Vagina (tissue), 2 donors: Measurements from ENCODE around the gene ADARB2. TPM values are rescaled to one million over a fixed set of nuclear protein-coding genes. Genes with fewer than 3 reads are reported as not detected.
A peak's percentile ranks its signal among the peaks of the same experiment; 100 is the strongest.

Experiments used
- DNase-seq, 2 donors: peaks; one replicate each; pipeline ENCODE4 v3.0.0-alpha.2; 2017; ENCODE audit errors: extremely low spot score in 2 of 2
- H3K27ac ChIP-seq: fragments of 200-600 bp; sonication (generic); one replicate; pipeline ENCODE4 v1.5.1; 2019
- H3K27me3 ChIP-seq: fragments of 200-600 bp; sonication (generic); one replicate; pipeline ENCODE4 v1.5.1; 2019
- H3K36me3 ChIP-seq, 2 donors: fragments of 200-600 bp; sonication (generic); one replicate each; pipeline ENCODE4 v1.5.1; 2017 to 2019
- H3K4me1 ChIP-seq: fragments of 200-600 bp; sonication (generic); one replicate; pipeline ENCODE4 v1.5.1; 2019
- H3K4me3 ChIP-seq, 2 donors: fragments of 200-600 bp; sonication (generic); 1 replicate in 1 of 2; 2 replicates in 1 of 2; pipeline ENCODE4 v1.5.1; 2016 to 2019
- H3K9me3 ChIP-seq: fragments of 200-600 bp; sonication (generic); one replicate; pipeline ENCODE4 v1.5.1; 2019
- CTCF ChIP-seq, 3 experiments: fragments of 450-650 bp in 2 of 3; fragments of 200-600 bp in 1 of 3; sonication (generic) in 1 of 3; IDR thresholded peaks; one replicate each; pipeline ENCODE4 v1.5.1; 2017 to 2019; ENCODE audit warnings: antibody characterized with exemption in 3 of 3, mild to moderate bottlenecking in 2 of 3, moderate library complexity in 2 of 3
- POLR2A ChIP-seq, 2 donors: fragments of 450-650 bp; IDR thresholded peaks; one replicate each; pipeline ENCODE4 v1.6.1; 2017; ENCODE audit warnings: antibody characterized with exemption in 2 of 2, mild to moderate bottlenecking in 2 of 2, moderate library complexity in 2 of 2
- POLR2AphosphoS5 ChIP-seq, 2 donors: sonication (generic); formaldehyde crosslinking; IDR thresholded peaks; one replicate each; pipeline ENCODE4 v1.9.0; 2017; ENCODE audit warnings: antibody characterized with exemption in 2 of 2, mild to moderate bottlenecking in 2 of 2, low read depth in 1 of 2; ENCODE audit not compliant: insufficient read depth in 1 of 2
- intact Hi-C: fragments of 100-400 bp; cut with DNase I; formaldehyde crosslinking; loops from one replicate; pipeline ENCODE4 v1.15.1; 2023
- total RNA-seq: library from RNA; depleted of rRNA; stranded (reverse); fragments of >200 nt; gene quantifications from one replicate; pipeline ENCODE4 v1.2.3, GENCODE V29; 2016

Gene ADARB2
- total RNA-seq, 1 donor from 2014 or later, result 3.4 TPM

- H3K27me3 ChIP-seq, result no peaks in the 10 kb centered on the region
- DNase-seq, result peak in 1 of 2 donors; percentile 79
- H3K27ac ChIP-seq, result no peak overlapping the region
- no peak overlapping the region for H3K4me3 ChIP-seq
- intact Hi-C loops, result no loop called here
- no peaks in the 10 kb centered on the region for H3K36me3 ChIP-seq
- TF ChIP-seq POLR2AphosphoS5 (IDR thresholded peaks at IDR 0.05; ENCODE audit: insufficient read depth in 1 of 2, low read depth in 1 of 2) (no peak), CTCF (IDR thresholded peaks at IDR 0.05) (no peak), POLR2A (IDR thresholded peaks at IDR 0.05) (no peak)
- no peaks in the 10 kb centered on the region for H3K4me1 ChIP-seq
- H3K9me3 ChIP-seq, result no peaks in the 10 kb centered on the region
Measured at GRCh38 chr10:1638889-1639419, 98.4 kb downstream of the ADARB2 start.

GRCh38 chr10:1635340-1635739, 102.0 kb downstream of the ADARB2 start:
- Histone ChIP-seq H3K36me3 (no peaks in the 10 kb centered on the region), H3K27me3 (no peaks in the 10 kb centered on the region), H3K27ac (no peak overlapping the region), H3K4me1 (no peaks in the 10 kb centered on the region), H3K4me3 (no peak overlapping the region), H3K9me3 (no peaks in the 10 kb centered on the region)
- intact Hi-C loops, result no loop called here
- no peak for DNase-seq
- TF ChIP-seq CTCF (IDR thresholded peaks at IDR 0.05), result no peak
- no peak for TF ChIP-seq POLR2AphosphoS5 (IDR thresholded peaks at IDR 0.05; ENCODE audit: insufficient read depth in 1 of 2, low read depth in 1 of 2)
- TF ChIP-seq POLR2A (IDR thresholded peaks at IDR 0.05), result no peak

GRCh38 chr10:1634239-1634638, 103.1 kb downstream of the ADARB2 start:
- H3K27me3 ChIP-seq, result no peaks in the 10 kb centered on the region
- H3K36me3 ChIP-seq, result no peaks in the 10 kb centered on the region
- TF ChIP-seq POLR2AphosphoS5 (IDR thresholded peaks at IDR 0.05; ENCODE audit: insufficient read depth in 1 of 2, low read depth in 1 of 2) (no peak), CTCF (IDR thresholded peaks at IDR 0.05) (no peak), POLR2A (IDR thresholded peaks at IDR 0.05) (no peak)
- H3K4me3 ChIP-seq, result no peak overlapping the region
- no peak overlapping the region for H3K27ac ChIP-seq
- no peak for DNase-seq
- intact Hi-C loops, result no loop called here
- no peaks in the 10 kb centered on the region for H3K4me1 ChIP-seq
- no peaks in the 10 kb centered on the region for H3K9me3 ChIP-seq

- Histone ChIP-seq H3K27ac (no peak overlapping the region), H3K36me3 (no peaks in the 10 kb centered on the region), H3K27me3 (no peaks in the 10 kb centered on the region), H3K4me1 (no peaks in the 10 kb centered on the region), H3K4me3 (no peak overlapping the region), H3K9me3 (no peaks in the 10 kb centered on the region)
- DNase-seq, result peak in 1 of 2 donors; percentile 67
- TF ChIP-seq CTCF (IDR thresholded peaks at IDR 0.05) (no peak), POLR2A (IDR thresholded peaks at IDR 0.05) (no peak), POLR2AphosphoS5 (IDR thresholded peaks at IDR 0.05; ENCODE audit: insufficient read depth in 1 of 2, low read depth in 1 of 2) (no peak)
- intact Hi-C loops, result no loop called here
Measured at GRCh38 chr10:1633783-1634182, 103.5 kb downstream of the ADARB2 start.

GRCh38 chr10:1632596-1632995, 104.7 kb downstream of the ADARB2 start:
- intact Hi-C loops, result no loop called here
- no peaks in the 10 kb centered on the region for H3K27me3 ChIP-seq
- H3K4me3 ChIP-seq, result no peak overlapping the region

More at GRCh38 chr10:1632596-1632995, 104.7 kb downstream of the ADARB2 start:
- Histone ChIP-seq H3K4me1 (no peaks in the 10 kb centered on the region), H3K27ac (no peak overlapping the region), H3K9me3 (no peaks in the 10 kb centered on the region), H3K36me3 (no peaks in the 10 kb centered on the region)
- peak in 1 of 2 donors; percentile 77 for DNase-seq
- TF ChIP-seq CTCF (IDR thresholded peaks at IDR 0.05) (no peak), POLR2A (IDR thresholded peaks at IDR 0.05) (no peak), POLR2AphosphoS5 (IDR thresholded peaks at IDR 0.05; ENCODE audit: insufficient read depth in 1 of 2, low read depth in 1 of 2) (no peak)
